OCI-LY7 (cell line): ENCODE data around the gene NCAPD3.

ENCODE experiments used
- EZH2phosphoT487 ChIP-seq: fragments of 200-600 bp; sonication (generic); IDR thresholded peaks from 2 replicates; pipeline ENCODE4 v1.6.1; 2018; ENCODE audit warnings: low read depth, borderline replicate concordance, mild to moderate bottlenecking, mixed run types, antibody characterized with exemption, low read length, moderate library complexity, mixed read lengths
- TF ChIP-seq, protein P1 (sequence below): fragments of 200-600 bp; sonication (generic); conservative IDR thresholded peaks from 2 replicates; pipeline ENCODE4 v1.5.1; 2014; ENCODE audit warnings: mild to moderate bottlenecking, antibody characterized with exemption, low read length, moderate library complexity, mixed read lengths

DNA sequence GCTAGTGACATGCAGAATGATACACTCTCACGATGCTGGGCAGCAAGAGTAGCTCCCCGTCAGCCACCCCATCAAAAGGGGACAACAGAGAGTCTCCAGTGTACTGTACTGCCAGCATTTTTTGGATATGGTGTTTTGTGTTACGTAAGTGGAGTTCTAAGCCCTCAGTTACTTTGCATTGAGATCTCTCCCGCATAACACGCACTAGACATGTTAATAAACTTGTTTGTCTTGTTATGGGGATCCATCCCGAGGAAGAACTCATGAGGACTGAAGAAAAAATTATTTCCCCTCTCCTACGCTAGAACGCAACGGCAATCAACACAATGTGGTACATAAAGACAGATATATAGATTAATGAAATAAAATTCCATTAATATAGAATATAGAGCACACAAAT is 24.2 kb downstream of the NCAPD3 start:
- TF ChIP-seq, protein P1, sequence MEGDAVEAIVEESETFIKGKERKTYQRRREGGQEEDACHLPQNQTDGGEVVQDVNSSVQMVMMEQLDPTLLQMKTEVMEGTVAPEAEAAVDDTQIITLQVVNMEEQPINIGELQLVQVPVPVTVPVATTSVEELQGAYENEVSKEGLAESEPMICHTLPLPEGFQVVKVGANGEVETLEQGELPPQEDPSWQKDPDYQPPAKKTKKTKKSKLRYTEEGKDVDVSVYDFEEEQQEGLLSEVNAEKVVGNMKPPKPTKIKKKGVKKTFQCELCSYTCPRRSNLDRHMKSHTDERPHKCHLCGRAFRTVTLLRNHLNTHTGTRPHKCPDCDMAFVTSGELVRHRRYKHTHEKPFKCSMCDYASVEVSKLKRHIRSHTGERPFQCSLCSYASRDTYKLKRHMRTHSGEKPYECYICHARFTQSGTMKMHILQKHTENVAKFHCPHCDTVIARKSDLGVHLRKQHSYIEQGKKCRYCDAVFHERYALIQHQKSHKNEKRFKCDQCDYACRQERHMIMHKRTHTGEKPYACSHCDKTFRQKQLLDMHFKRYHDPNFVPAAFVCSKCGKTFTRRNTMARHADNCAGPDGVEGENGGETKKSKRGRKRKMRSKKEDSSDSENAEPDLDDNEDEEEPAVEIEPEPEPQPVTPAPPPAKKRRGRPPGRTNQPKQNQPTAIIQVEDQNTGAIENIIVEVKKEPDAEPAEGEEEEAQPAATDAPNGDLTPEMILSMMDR = no peak
- no peak for TF ChIP-seq EZH2phosphoT487
